Measurements from ENCODE around the gene PRKACB. TPM values are rescaled to one million over a fixed set of nuclear protein-coding genes. Genes with fewer than 3 reads are reported as not detected.
"Not testable (repeated sequence)": the region's sequence is repeated elsewhere in the genome, so short reads cannot be mapped to it uniquely, and the experiment has no call there.

PRKACB gene
- total RNA-seq (2014; rRNA removed; shearing (Covaris generic)) = 16.6 and 21.1 TPM in 2 replicates

GRCh38 chr1:84143796-84144565, at the start of gene PRKACB:
Gene PRKACB (plus strand): TSS chr1:84144271. CDS start chr1:84144362, 91 bp downstream.
- Histone ChIP-seq H3K4me3 (ENCODE audit: insufficient read depth, low read depth, low read length) (no peak within 1 kb of the TSS), H3K36me3 (replicated peaks; ENCODE audit: control insufficient read depth, insufficient read depth, low read length) (no peaks in the 10 kb centered on the region), H3K27me3 (ENCODE audit: control insufficient read depth, insufficient read depth, low read length) (no peaks in the 10 kb centered on the region)
- DNase-seq = no peak

- DNase-seq = no peak
- Histone ChIP-seq H3K36me3 (replicated peaks; ENCODE audit: control insufficient read depth, insufficient read depth, low read length) (no peaks in the 10 kb centered on the region), H3K4me3 (ENCODE audit: insufficient read depth, low read depth, low read length) (no peak overlapping the region), H3K27me3 (ENCODE audit: control insufficient read depth, insufficient read depth, low read length) (no peaks in the 10 kb centered on the region)
Observed at GRCh38 chr1:84095308-84095707, 48.8 kb upstream of the PRKACB start.

GRCh38 chr1:84096176-84096575, 47.9 kb upstream of the PRKACB start:
- no peaks in the 10 kb centered on the region for H3K27me3 ChIP-seq (ENCODE audit: control insufficient read depth, insufficient read depth, low read length)
- no peaks in the 10 kb centered on the region for H3K36me3 ChIP-seq (replicated peaks; ENCODE audit: control insufficient read depth, insufficient read depth, low read length)
- no peak for DNase-seq
- no peak overlapping the region for H3K4me3 ChIP-seq (ENCODE audit: insufficient read depth, low read depth, low read length)

DNA sequence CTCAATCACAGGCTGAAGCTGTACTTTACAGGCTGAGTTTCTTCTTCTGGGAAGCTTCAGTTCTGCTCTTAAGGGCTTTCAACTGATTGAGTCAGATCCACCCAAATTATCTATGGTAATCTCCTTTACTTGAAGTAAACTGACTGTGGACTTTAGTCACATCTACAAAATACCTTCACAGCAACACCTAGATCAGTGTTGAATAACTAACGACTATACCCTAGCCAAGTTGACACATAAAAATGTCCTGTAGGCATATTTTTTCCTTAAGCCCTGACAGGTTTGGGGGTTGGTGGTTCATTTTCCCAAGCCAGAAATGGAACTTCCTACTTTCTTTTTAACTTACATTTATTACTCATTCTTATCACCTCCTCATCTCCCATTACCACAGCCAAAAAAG, 42.9 kb upstream of the PRKACB start:
- no peaks in the 10 kb centered on the region for H3K27me3 ChIP-seq (ENCODE audit: control insufficient read depth, insufficient read depth, low read length)
- no peaks in the 10 kb centered on the region for H3K36me3 ChIP-seq (replicated peaks; ENCODE audit: control insufficient read depth, insufficient read depth, low read length)
- DNase-seq = no peak
- no peak overlapping the region for H3K4me3 ChIP-seq (ENCODE audit: insufficient read depth, low read depth, low read length)

GRCh38 chr1:84103197-84103992, 40.7 kb upstream of the PRKACB start:
- no peaks in the 10 kb centered on the region for H3K27me3 ChIP-seq (ENCODE audit: control insufficient read depth, insufficient read depth, low read length)
- no peak for DNase-seq
- no peak overlapping the region for H3K4me3 ChIP-seq (ENCODE audit: insufficient read depth, low read depth, low read length)
- H3K36me3 ChIP-seq (replicated peaks; ENCODE audit: control insufficient read depth, insufficient read depth, low read length) = no peaks in the 10 kb centered on the region

DNA sequence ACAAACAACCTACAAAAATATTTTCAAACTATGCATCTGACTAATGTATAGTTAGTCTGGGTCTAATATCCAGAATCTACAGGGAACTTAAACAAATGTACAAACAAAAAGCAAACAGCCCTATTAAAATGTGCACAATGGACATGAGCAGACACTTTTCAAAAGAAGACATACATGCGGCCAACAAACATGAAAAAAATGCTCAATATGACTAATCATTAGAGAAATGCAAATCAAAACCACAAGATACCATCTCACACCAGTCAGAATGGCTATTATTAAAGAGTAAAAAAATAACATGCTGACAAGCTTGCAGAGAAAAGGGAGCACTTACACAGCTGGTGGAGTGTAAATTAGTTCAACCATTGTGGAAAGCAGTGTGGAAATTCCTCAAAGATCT, 36.5 kb upstream of the PRKACB start:
- not testable (repeated sequence) for H3K4me3 ChIP-seq (ENCODE audit: insufficient read depth, low read depth, low read length); H3K36me3 ChIP-seq (replicated peaks; ENCODE audit: control insufficient read depth, insufficient read depth, low read length); H3K27me3 ChIP-seq (ENCODE audit: control insufficient read depth, insufficient read depth, low read length); DNase-seq

DNA sequence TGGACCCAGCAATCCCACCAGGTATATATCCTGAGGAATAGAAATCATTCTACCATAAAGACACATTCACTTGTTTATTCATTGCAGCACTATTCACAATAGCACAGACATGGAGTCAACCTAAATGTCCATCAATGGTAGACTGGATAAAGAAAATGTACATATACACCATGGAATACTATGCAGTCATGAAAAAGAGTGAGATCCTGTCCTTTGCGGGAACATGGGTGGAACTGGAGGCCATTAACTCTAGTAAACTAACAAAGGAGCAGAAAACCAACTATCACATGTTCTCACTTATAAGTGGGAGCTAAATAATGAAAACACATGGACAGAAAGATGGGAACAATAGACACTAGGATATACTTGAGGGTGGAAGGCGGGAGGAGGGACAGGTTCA, 36.1 kb upstream of the PRKACB start:
- no peak for DNase-seq
- H3K27me3 ChIP-seq (ENCODE audit: control insufficient read depth, insufficient read depth, low read length) = no peaks in the 10 kb centered on the region
- H3K36me3 ChIP-seq (replicated peaks; ENCODE audit: control insufficient read depth, insufficient read depth, low read length) = no peaks in the 10 kb centered on the region
- H3K4me3 ChIP-seq (ENCODE audit: insufficient read depth, low read depth, low read length) = no peak overlapping the region

- Histone ChIP-seq H3K4me3 (ENCODE audit: insufficient read depth, low read depth, low read length) (no peak overlapping the region), H3K36me3 (replicated peaks; ENCODE audit: control insufficient read depth, insufficient read depth, low read length) (no peaks in the 10 kb centered on the region), H3K27me3 (ENCODE audit: control insufficient read depth, insufficient read depth, low read length) (no peaks in the 10 kb centered on the region)
- no peak for DNase-seq
Observed at GRCh38 chr1:84108900-84109578, 35.0 kb upstream of the PRKACB start.

GRCh38 chr1:84110629-84111028, 33.4 kb upstream of the PRKACB start:
- Histone ChIP-seq H3K36me3 (replicated peaks; ENCODE audit: control insufficient read depth, insufficient read depth, low read length) (no peaks in the 10 kb centered on the region), H3K4me3 (ENCODE audit: insufficient read depth, low read depth, low read length) (no peak overlapping the region), H3K27me3 (ENCODE audit: control insufficient read depth, insufficient read depth, low read length) (no peaks in the 10 kb centered on the region)
- no peak for DNase-seq

DNA sequence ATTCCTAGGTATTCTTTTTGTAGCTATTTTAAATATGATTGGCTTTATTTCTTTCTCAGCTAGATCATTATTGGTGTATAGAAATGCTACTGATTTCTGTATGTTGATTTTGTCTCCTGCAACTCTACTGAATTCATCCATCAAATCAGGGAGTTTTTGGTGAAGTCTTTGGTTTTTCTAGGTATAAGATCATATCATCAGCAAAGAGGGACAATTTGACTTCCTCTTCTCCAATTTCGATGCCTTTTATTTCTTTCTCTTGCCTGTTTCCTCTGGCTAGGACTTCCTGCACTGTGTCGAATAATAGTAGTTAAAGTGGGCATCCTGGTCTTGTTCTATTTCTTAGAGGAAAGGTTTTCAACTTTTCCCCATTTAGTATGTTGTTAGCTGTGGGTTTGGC, 27.5 kb upstream of the PRKACB start:
- DNase-seq = no peak
- no peaks in the 10 kb centered on the region for H3K27me3 ChIP-seq (ENCODE audit: control insufficient read depth, insufficient read depth, low read length)
- H3K36me3 ChIP-seq (replicated peaks; ENCODE audit: control insufficient read depth, insufficient read depth, low read length) = no peaks in the 10 kb centered on the region
- H3K4me3 ChIP-seq (ENCODE audit: insufficient read depth, low read depth, low read length) = no peak overlapping the region

DNA sequence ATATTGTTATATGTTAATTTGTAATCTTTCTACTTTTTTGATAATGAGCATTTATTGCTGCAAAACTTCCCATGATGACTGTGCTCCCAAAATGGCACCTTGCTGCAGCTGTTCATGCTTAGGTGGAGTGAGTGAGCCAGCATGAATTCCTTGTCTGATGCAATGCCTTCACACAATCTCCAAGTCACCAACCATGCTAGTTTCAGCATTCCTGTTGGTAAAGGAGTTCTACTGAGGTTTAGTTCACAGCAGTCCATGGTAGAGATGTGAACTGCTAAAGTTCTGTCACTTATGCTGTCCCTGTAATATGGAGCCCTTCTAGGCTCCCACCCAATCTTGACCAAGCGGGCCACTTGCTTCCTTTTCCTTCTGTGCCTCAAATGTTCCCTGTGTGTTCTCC, 26.2 kb upstream of the PRKACB start:
- H3K4me3 ChIP-seq (ENCODE audit: insufficient read depth, low read depth, low read length) = no peak overlapping the region
- DNase-seq = no peak
- H3K27me3 ChIP-seq (ENCODE audit: control insufficient read depth, insufficient read depth, low read length) = no peaks in the 10 kb centered on the region
- no peaks in the 10 kb centered on the region for H3K36me3 ChIP-seq (replicated peaks; ENCODE audit: control insufficient read depth, insufficient read depth, low read length)

DNA sequence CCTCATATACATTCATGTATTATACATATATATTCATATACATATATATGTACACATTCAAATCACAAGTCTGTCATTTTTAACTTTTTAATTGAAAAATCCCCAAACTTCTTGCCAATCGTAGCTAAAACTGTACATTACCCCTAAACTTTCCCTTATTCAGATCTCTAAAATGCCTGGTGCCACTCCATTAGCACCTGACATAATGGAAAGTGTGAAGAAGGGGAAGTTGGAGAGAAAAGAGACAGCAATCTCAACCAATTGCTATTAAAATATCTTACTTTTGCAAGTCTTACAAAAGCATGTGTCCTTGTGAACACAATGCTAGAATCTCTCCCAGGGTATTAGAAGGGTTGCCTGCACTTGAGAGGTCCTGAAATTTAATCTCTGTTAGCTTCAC, 22.7 kb upstream of the PRKACB start:
- DNase-seq = no peak
- H3K27me3 ChIP-seq (ENCODE audit: control insufficient read depth, insufficient read depth, low read length) = no peaks in the 10 kb centered on the region
- no peaks in the 10 kb centered on the region; the same call in 1 of the 2 replicates for H3K36me3 ChIP-seq (replicated peaks; ENCODE audit: control insufficient read depth, insufficient read depth, low read length)
- no peak overlapping the region for H3K4me3 ChIP-seq (ENCODE audit: insufficient read depth, low read depth, low read length)

DNA sequence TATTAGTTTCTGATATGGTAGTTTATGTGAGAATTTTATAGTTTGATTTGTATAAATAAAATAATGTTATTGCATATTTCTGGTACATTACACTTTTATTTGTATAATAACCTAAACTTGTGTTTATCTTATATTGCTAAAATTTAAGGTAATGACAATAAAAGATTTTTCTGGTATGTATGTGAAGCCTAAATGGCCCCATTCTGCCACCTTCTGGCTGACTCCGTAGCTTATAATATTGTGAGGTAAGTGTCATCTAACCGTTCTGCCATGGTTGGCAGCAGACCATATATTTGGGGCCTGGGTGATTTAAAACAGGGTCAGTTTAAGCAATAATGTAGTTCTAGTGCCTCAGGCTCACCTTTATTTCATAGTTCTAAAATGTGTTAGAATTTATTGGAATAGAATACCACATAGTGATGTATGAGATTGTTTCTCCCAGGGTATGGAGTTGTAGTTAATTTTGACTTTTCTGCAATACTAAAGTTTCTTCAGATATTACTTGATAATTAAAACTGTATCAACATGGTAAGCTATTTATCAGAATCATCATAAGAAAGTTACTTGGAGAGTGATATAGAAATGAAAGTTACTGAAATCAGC, 21.2 kb upstream of the PRKACB start:
- Histone ChIP-seq H3K4me3 (ENCODE audit: insufficient read depth, low read depth, low read length) (no peak overlapping the region), H3K36me3 (replicated peaks; ENCODE audit: control insufficient read depth, insufficient read depth, low read length) (no peaks in the 10 kb centered on the region; the same call in 1 of the 2 replicates), H3K27me3 (ENCODE audit: control insufficient read depth, insufficient read depth, low read length) (no peaks in the 10 kb centered on the region)
- peak; percentile 4 for DNase-seq

DNA sequence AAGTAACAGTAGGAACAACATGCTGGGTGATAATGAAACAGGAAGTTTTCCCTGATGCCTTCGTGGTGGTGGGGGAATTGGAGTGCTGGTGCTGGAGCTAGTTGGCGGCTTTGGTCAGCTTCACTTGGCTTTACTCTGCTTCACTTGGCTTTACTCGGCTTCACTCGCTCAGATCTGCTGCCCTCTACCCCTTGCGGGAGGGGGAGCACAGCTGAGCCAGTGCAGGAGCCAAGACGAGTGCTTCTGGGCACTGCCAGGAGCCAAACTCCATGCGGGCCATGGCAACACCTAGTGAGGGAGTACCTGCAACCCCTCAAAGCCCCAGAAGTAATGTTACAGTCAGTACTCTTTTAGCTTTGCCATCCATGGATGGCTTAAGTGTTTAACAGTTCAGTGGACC, 10.6 kb upstream of the PRKACB start:
- Histone ChIP-seq H3K36me3 (replicated peaks; ENCODE audit: control insufficient read depth, insufficient read depth, low read length) (no peaks in the 10 kb centered on the region), H3K27me3 (ENCODE audit: control insufficient read depth, insufficient read depth, low read length) (no peaks in the 10 kb centered on the region), H3K4me3 (ENCODE audit: insufficient read depth, low read depth, low read length) (no peak overlapping the region)
- DNase-seq = no peak

Data from H7 (cell line).